Hepatocyte (in vitro differentiated cells): ENCODE measurements around the gene RTBDN. TPM values are rescaled to one million over a fixed set of nuclear protein-coding genes. Genes with fewer than 3 reads are reported as not detected.

ENCODE experiments used
- DNase-seq: peaks from one replicate; pipeline ENCODE4 v3.0.0-alpha.2; 2016; ENCODE audit warnings: low spot score
- H2AFZ ChIP-seq: fragments of 200-600 bp; sonication (generic); 2 replicates; pipeline ENCODE4 v1.6.0; 2016; ENCODE audit warnings: antibody characterized with exemption, mild to moderate bottlenecking
- H3K27ac ChIP-seq: fragments of 200-600 bp; sonication (generic); 2 replicates; pipeline ENCODE4 v1.5.1; 2016; ENCODE audit warnings: mild to moderate bottlenecking
- H3K27me3 ChIP-seq: fragments of 200-600 bp; sonication (generic); 2 replicates; pipeline ENCODE4 v1.6.1; 2016
- H3K36me3 ChIP-seq: fragments of 200-600 bp; sonication (generic); replicated peaks from 2 replicates; pipeline ENCODE4 v1.5.1; 2016; ENCODE audit warnings: low read depth; ENCODE audit not compliant: insufficient read depth
- H3K4me1 ChIP-seq: fragments of 200-600 bp; sonication (generic); 2 replicates; pipeline ENCODE4 v1.5.1; 2016; ENCODE audit warnings: mild to moderate bottlenecking, moderate library complexity; ENCODE audit not compliant: insufficient read depth
- H3K4me2 ChIP-seq: fragments of 200-600 bp; sonication (generic); 2 replicates; pipeline ENCODE4 v1.6.0; 2016
- H3K4me3 ChIP-seq: fragments of 200-600 bp; sonication (generic); 2 replicates; pipeline ENCODE4 v1.5.1; 2016; ENCODE audit warnings: mild to moderate bottlenecking
- H3K79me2 ChIP-seq: fragments of 200-600 bp; sonication (generic); 2 replicates; pipeline ENCODE4 v1.6.0; 2017; ENCODE audit warnings: mild to moderate bottlenecking
- H3K9me2 ChIP-seq: fragments of 200-600 bp; sonication (generic); replicated peaks from 2 replicates; pipeline ENCODE4 v1.6.0; 2017; ENCODE audit warnings: mild to moderate bottlenecking; ENCODE audit not compliant: insufficient read depth
- H3K9me3 ChIP-seq: fragments of 200-600 bp; sonication (generic); 2 replicates; pipeline ENCODE4 v1.5.1; 2016; ENCODE audit warnings: low read depth, mild to moderate bottlenecking
- H4K20me1 ChIP-seq: fragments of 200-600 bp; sonication (generic); 2 replicates; pipeline ENCODE4 v1.6.0; 2016; ENCODE audit warnings: mild to moderate bottlenecking; ENCODE audit not compliant: insufficient read depth, poor library complexity, severe bottlenecking
- CTCF ChIP-seq: fragments of 200-600 bp; sonication (generic); IDR thresholded peaks from 2 replicates; pipeline ENCODE4 v1.5.1; 2016; ENCODE audit warnings: antibody characterized with exemption, mild to moderate bottlenecking; ENCODE audit not compliant: poor library complexity
- EZH2 ChIP-seq: fragments of 200-600 bp; sonication (generic); IDR thresholded peaks from 2 replicates; pipeline ENCODE4 v1.6.1; 2016; ENCODE audit warnings: antibody characterized with exemption, mild to moderate bottlenecking, borderline replicate concordance
- EZH2phosphoT487 ChIP-seq: fragments of 200-600 bp; sonication (generic); IDR thresholded peaks from one replicate; pipeline ENCODE4 v1.6.1; 2018; ENCODE audit warnings: antibody characterized with exemption, mild to moderate bottlenecking, low read depth, moderate library complexity; ENCODE audit not compliant: unreplicated experiment, severe bottlenecking
- WGBS: methylation state at CpG from one replicate; pipeline ENCODE4 v1.1.6; 2016; ENCODE audit warnings: low lambda C conversion rate; ENCODE audit errors: missing lambda C conversion rate; 5-methylcytosine and 5-hydroxymethylcytosine counted together
- polyA plus RNA-seq: library from polyadenylated mRNA; unstranded; fragments of >200 nt; fragmentation: Nextera tagmentation; extraction: Ambion mirVana; gene quantifications from 2 replicates; pipeline ENCODE4 v1.2.1, GENCODE V29; 2016
- total RNA-seq: library from RNA; depleted of rRNA; stranded (reverse); fragments of >200 nt; gene quantifications from 2 replicates; pipeline ENCODE4 v1.2.3, GENCODE V29; 2014

Gene RTBDN
- total and polyA plus RNA-seq, 2 experiments from 2014 or later: not detected

- peaks cover 92% of the 10 kb centered on the region for H3K27me3 ChIP-seq
- no peaks in the 10 kb centered on the region for H3K4me1 ChIP-seq
Observed at GRCh38 chr19:12837225-12837624, 2.8 kb upstream of the RTBDN start.

GRCh38 chr19:12836529-12836863, 2.1 kb upstream of the RTBDN start:
- Histone ChIP-seq H2AFZ (no peak overlapping the region), H3K4me3 (no peak overlapping the region), H3K79me2 (no peaks in the 10 kb centered on the region), H3K4me1 (no peaks in the 10 kb centered on the region), H3K27me3 (peaks cover 93% of the 10 kb centered on the region), H3K27ac (no peak overlapping the region), H3K4me2 (no peak overlapping the region), H3K36me3 (no peaks in the 10 kb centered on the region), H3K9me3 (no peaks in the 10 kb centered on the region), H3K9me2 (no peaks in the 10 kb centered on the region), H4K20me1 (no peaks in the 10 kb centered on the region)
- no peak for DNase-seq
- TF ChIP-seq EZH2phosphoT487: peak; percentile 0
- TF ChIP-seq CTCF: no peak
- no peak for TF ChIP-seq EZH2
- 10% methylated on average over 6 of the region's 6 CpGs for WGBS

More at GRCh38 chr19:12837225-12837624, 2.8 kb upstream of the RTBDN start:
- Histone ChIP-seq H3K27ac (no peak overlapping the region), H3K4me2 (no peak overlapping the region), H3K9me3 (no peaks in the 10 kb centered on the region), H3K9me2 (no peaks in the 10 kb centered on the region), H3K79me2 (no peaks in the 10 kb centered on the region), H4K20me1 (no peaks in the 10 kb centered on the region), H3K4me3 (no peak overlapping the region), H2AFZ (no peak overlapping the region), H3K36me3 (no peaks in the 10 kb centered on the region)
- WGBS: 81% methylated on average over 4 of the region's 4 CpGs
- TF ChIP-seq CTCF (no peak), EZH2 (no peak), EZH2phosphoT487 (no peak)
- DNase-seq: no peak

- WGBS: 19% methylated on average over 33 of the region's 39 CpGs
- Histone ChIP-seq H3K27ac (no peak overlapping the region), H4K20me1 (no peaks in the 10 kb centered on the region), H2AFZ (no peak overlapping the region), H3K9me2 (no peaks in the 10 kb centered on the region), H3K4me3 (no peak overlapping the region), H3K36me3 (no peaks in the 10 kb centered on the region), H3K9me3 (no peaks in the 10 kb centered on the region), H3K27me3 (peaks cover 84% of the 10 kb centered on the region), H3K4me1 (no peaks in the 10 kb centered on the region), H3K4me2 (no peak overlapping the region), H3K79me2 (no peaks in the 10 kb centered on the region)
- DNase-seq: peak; percentile 51
- TF ChIP-seq EZH2phosphoT487 (no peak), EZH2 (no peak), CTCF (no peak)
Observed at GRCh38 chr19:12834976-12835757, 788 bp upstream of the RTBDN start.
